GM12878 (cell line): ENCODE measurements around the gene HGS.

Experiments used
- POLR2AphosphoS2 ChIP-seq: IDR thresholded peaks from 2 replicates; pipeline ENCODE4 v1.6.1; 2011; ENCODE audit warnings: low read depth, mild to moderate bottlenecking, low read length, improper control_type of control experiment, moderate library complexity
- ZZZ3 ChIP-seq: IDR thresholded peaks from 2 replicates; pipeline ENCODE4 v1.6.1; 2011; ENCODE audit warnings: low read depth; ENCODE audit not compliant: control insufficient read depth, insufficient read length
- TF ChIP-seq, protein P1 (sequence below), 3 experiments: IDR thresholded peaks in 2 of 3; conservative IDR thresholded peaks in 1 of 3; 2 replicates each; pipeline ENCODE4 v1.5.1; 2011; ENCODE audit warnings: low read depth in 3 of 3, low read length in 3 of 3, mild to moderate bottlenecking in 3 of 3, control low read depth in 2 of 3, moderate library complexity in 2 of 3, inconsistent platforms in 1 of 3, mixed read lengths in 1 of 3; ENCODE audit not compliant: control insufficient read depth in 2 of 3, insufficient read depth in 1 of 3; ENCODE audit errors: extremely low read depth in 1 of 3

DNA sequence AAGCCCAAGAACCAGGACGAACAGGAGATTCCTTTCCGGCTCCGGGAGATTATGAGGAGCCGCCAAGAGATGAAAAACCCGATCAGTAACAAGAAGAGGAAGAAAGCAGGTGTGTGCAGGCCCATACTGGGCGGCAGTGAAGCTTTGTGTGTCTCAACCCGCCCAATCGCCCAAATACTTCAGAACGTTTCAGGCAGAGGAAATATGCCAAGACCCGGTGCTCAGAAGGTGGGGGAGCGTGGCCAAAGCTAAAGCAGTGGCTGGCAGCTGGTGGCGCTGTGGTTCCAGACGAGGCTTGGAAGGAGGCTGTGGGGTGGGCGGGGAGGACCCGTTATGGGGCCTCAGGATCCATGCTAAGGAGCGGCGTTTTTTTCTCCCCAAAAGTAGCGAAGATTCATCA lies 16.1 kb upstream of the HGS start:
- TF ChIP-seq, protein P1, sequence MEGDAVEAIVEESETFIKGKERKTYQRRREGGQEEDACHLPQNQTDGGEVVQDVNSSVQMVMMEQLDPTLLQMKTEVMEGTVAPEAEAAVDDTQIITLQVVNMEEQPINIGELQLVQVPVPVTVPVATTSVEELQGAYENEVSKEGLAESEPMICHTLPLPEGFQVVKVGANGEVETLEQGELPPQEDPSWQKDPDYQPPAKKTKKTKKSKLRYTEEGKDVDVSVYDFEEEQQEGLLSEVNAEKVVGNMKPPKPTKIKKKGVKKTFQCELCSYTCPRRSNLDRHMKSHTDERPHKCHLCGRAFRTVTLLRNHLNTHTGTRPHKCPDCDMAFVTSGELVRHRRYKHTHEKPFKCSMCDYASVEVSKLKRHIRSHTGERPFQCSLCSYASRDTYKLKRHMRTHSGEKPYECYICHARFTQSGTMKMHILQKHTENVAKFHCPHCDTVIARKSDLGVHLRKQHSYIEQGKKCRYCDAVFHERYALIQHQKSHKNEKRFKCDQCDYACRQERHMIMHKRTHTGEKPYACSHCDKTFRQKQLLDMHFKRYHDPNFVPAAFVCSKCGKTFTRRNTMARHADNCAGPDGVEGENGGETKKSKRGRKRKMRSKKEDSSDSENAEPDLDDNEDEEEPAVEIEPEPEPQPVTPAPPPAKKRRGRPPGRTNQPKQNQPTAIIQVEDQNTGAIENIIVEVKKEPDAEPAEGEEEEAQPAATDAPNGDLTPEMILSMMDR (IDR thresholded peaks at IDR 0.05 in 2 of 3, conservative IDR thresholded peaks at IDR 0.05 in 1 of 3; ENCODE audit: control insufficient read depth in 2 of 3, extremely low read depth in 1 of 3, insufficient read depth in 1 of 3, low read depth in 3 of 3, low read length in 3 of 3): 0 out of 6 replicates have a peak, but pooled peaks of 1 of the 3 experiments have one; percentile 22
- TF ChIP-seq ZZZ3: no peak
- no peak for TF ChIP-seq POLR2AphosphoS2
